HL-60 (cell line): ENCODE results near the gene MAGI3.

Experiments
- CTCF ChIP-seq: IDR thresholded peaks from one replicate; pipeline ENCODE4 v1.5.1; 2011; ENCODE audit warnings: low read length, control low read depth, inconsistent platforms; ENCODE audit not compliant: insufficient read depth
- GABPA ChIP-seq: IDR thresholded peaks from 2 replicates; pipeline ENCODE4 v1.6.1; 2012; ENCODE audit warnings: low read depth
- POLR2AphosphoS5 ChIP-seq: IDR thresholded peaks from 2 replicates; pipeline ENCODE4 v1.6.1; 2012; ENCODE audit warnings: low read depth
- SPI1 ChIP-seq: IDR thresholded peaks from 2 replicates; pipeline ENCODE4 v1.6.1; 2012; ENCODE audit warnings: low read depth, mild to moderate bottlenecking, borderline replicate concordance

- no peak for TF ChIP-seq CTCF
- TF ChIP-seq POLR2AphosphoS5 = no peak
- no peak for TF ChIP-seq SPI1
- TF ChIP-seq GABPA = no peak
Measured at GRCh38 chr1:113660088-113660487, 269.8 kb downstream of the MAGI3 start.
